GM12872 (cell line): Measurements from ENCODE around the gene ATOH1.

ENCODE experiments used
- TF ChIP-seq, protein P1 (sequence below): IDR thresholded peaks from 3 replicates; pipeline ENCODE4 v1.5.1; 2011; ENCODE audit warnings: low read depth, mild to moderate bottlenecking, low read length, moderate library complexity; ENCODE audit not compliant: insufficient read depth

ATOH1 gene

GRCh38 chr4:93827272-93827947 is 1.1 kb upstream of the ATOH1 start:
- TF ChIP-seq, protein P1, sequence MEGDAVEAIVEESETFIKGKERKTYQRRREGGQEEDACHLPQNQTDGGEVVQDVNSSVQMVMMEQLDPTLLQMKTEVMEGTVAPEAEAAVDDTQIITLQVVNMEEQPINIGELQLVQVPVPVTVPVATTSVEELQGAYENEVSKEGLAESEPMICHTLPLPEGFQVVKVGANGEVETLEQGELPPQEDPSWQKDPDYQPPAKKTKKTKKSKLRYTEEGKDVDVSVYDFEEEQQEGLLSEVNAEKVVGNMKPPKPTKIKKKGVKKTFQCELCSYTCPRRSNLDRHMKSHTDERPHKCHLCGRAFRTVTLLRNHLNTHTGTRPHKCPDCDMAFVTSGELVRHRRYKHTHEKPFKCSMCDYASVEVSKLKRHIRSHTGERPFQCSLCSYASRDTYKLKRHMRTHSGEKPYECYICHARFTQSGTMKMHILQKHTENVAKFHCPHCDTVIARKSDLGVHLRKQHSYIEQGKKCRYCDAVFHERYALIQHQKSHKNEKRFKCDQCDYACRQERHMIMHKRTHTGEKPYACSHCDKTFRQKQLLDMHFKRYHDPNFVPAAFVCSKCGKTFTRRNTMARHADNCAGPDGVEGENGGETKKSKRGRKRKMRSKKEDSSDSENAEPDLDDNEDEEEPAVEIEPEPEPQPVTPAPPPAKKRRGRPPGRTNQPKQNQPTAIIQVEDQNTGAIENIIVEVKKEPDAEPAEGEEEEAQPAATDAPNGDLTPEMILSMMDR, result no peak

GRCh38 chr4:93828995-93829819 is 654 bp downstream of the ATOH1 start:
- TF ChIP-seq, protein P1, result no peak

DNA sequence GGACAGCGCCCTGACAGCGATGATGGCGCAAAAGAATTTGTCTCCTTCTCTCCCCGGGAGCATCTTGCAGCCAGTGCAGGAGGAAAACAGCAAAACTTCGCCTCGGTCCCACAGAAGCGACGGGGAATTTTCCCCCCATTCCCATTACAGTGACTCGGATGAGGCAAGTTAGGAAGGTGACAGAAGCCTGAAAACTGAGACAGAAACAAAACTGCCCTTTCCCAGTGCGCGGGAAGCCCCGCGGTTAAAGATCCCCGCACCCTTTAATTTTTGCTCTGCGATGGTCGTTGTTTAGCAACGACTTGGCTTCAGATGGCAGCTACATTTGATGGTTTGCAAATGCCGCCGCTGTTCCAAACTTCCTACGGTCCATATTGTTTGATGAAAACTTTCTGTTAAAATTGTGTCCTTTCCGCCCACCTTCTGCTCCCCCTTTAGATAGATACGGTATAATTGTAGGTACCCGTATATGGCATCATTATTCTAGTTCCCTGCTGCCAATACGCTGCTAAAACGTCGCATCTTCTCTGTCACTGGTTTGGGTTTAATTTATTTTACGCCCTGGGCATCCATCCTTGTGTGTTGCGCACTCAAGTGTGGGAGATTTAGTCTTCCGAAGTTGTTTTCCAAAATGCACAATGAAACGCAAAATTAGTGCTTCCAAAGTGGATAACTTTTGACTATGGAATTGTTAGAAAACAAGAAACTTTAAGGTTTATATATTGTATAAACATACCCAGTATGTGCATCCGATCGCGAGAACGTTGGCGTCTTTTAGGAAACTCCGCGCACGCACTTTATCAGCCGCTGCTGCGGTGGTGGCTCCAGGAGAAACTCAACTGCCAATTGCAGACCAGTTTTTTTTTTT is 1.5 kb downstream of the ATOH1 start:
- TF ChIP-seq, protein P1, result no peak

DNA sequence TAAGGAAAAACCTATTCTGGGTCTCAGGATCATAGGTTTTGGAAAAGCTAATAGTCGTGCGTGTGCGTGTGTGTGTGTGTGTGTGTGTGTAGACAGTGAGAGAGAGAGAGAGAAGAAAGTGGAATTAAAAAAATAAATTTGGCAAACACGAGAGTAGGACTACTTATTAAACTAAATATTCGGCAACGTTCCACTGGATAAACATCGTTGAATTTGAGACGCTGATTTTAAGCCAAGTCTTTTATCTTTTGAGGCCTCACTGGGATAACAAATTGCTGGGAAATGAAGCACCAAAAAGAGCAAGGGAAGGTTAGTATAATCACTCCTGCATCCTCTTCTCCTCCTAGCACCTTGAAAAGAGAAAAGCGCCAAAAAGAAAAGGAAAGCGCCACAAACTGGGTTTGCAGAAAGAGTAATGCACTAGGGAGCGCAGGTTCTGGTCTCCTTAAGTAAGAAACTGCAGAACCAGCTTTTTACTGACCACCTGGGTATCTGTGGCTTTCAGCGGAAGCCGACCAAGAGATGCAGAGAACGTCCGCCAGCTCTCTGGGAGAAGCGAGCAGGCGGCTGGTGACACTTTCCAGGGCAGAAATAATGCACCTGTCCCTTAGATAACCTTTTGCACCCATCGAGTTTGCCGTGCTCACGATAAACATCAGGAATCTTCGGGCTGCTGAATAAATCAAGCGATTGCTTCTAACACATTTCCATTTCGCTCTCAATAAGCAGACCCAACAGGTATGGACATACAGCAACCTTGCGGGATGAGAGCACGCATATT is 3.4 kb downstream of the ATOH1 start:
- TF ChIP-seq, protein P1, result no peak

DNA sequence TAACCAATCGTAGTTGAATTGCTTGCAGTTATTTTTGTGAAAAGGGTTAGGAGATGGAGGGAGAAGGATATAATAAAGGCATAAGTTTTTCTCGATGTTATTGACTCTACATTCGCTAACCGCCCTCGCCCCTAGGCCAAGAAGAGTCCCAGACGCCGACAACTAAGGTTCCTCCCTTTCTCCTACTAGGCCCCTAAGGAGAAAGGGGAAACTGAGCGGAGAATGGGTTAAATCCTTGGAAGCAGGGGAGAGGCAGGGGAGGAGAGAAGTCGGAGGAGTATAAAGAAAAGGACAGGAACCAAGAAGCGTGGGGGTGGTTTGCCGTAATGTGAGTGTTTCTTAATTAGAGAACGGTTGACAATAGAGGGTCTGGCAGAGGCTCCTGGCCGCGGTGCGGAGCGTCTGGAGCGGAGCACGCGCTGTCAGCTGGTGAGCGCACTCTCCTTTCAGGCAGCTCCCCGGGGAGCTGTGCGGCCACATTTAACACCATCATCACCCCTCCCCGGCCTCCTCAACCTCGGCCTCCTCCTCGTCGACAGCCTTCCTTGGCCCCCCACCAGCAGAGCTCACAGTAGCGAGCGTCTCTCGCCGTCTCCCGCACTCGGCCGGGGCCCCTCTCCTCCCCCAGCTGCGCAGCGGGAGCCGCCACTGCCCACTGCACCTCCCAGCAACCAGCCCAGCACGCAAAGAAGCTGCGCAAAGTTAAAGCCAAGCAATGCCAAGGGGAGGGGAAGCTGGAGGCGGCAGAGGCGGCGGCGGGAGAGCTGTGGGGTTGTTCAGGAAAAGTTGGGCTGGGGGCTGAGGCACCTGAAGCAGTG is 5.9 kb downstream of the ATOH1 start:
- TF ChIP-seq, protein P1, result no peak

- TF ChIP-seq, protein P1, result no peak
Observed at GRCh38 chr4:93835929-93836328, 7.4 kb downstream of the ATOH1 start.
